NCI-H526 treated with DMSO at 0.1 percent for 48 hours (cell line): ENCODE results near the gene SLC39A11.
"Not testable (repeated sequence)": the region's sequence is repeated elsewhere in the genome, so short reads cannot be mapped to it uniquely, and the experiment has no call there.

Experiments
- DNase-seq: peaks from one replicate; lab custom pipeline; 2025; lab: John Stamatoyannopoulos, UW

SLC39A11 gene

GRCh38 chr17:72916991-72917390, 175.5 kb downstream of the SLC39A11 start:
- DNase-seq = no peak

GRCh38 chr17:72915625-72916081, 176.8 kb downstream of the SLC39A11 start:
- DNase-seq = no peak

GRCh38 chr17:72913142-72913682, 179.3 kb downstream of the SLC39A11 start:
- no peak for DNase-seq

- no peak for DNase-seq
Observed at GRCh38 chr17:72906306-72906705, 186.2 kb downstream of the SLC39A11 start.

GRCh38 chr17:72903522-72903921, 189.0 kb downstream of the SLC39A11 start:
- no peak for DNase-seq

GRCh38 chr17:72901657-72902056, 190.8 kb downstream of the SLC39A11 start:
- DNase-seq = no peak

- DNase-seq = no peak
Observed at GRCh38 chr17:72901083-72901482, 191.4 kb downstream of the SLC39A11 start.

- DNase-seq = no peak
Observed at GRCh38 chr17:72900654-72900971, 191.9 kb downstream of the SLC39A11 start.

- DNase-seq = no peak
Observed at GRCh38 chr17:72898725-72899124, 193.8 kb downstream of the SLC39A11 start.

- DNase-seq = not testable (repeated sequence)
Observed at GRCh38 chr17:72896288-72896687, 196.2 kb downstream of the SLC39A11 start.

- no peak for DNase-seq
Observed at GRCh38 chr17:72891627-72892026, 200.9 kb downstream of the SLC39A11 start.

- no peak for DNase-seq
Observed at GRCh38 chr17:72890711-72891110, 201.8 kb downstream of the SLC39A11 start.

- DNase-seq = no peak
Observed at GRCh38 chr17:72887917-72888316, 204.6 kb downstream of the SLC39A11 start.

GRCh38 chr17:72887322-72887721, 205.2 kb downstream of the SLC39A11 start:
- no peak for DNase-seq

GRCh38 chr17:72886622-72887021, 205.9 kb downstream of the SLC39A11 start:
- no peak for DNase-seq

- no peak for DNase-seq
Observed at GRCh38 chr17:72884066-72884465, 208.4 kb downstream of the SLC39A11 start.

- no peak for DNase-seq
Observed at GRCh38 chr17:72883351-72883750, 209.1 kb downstream of the SLC39A11 start.

GRCh38 chr17:72882426-72882825, 210.1 kb downstream of the SLC39A11 start:
- DNase-seq = no peak

- no peak for DNase-seq
Observed at GRCh38 chr17:72879877-72880276, 212.6 kb downstream of the SLC39A11 start.

- no peak for DNase-seq
Observed at GRCh38 chr17:72878975-72879660, 213.4 kb downstream of the SLC39A11 start.

GRCh38 chr17:72877348-72877747, 215.1 kb downstream of the SLC39A11 start:
- DNase-seq = no peak

GRCh38 chr17:72876413-72876812, 216.1 kb downstream of the SLC39A11 start:
- no peak for DNase-seq

GRCh38 chr17:72875361-72875760, 217.1 kb downstream of the SLC39A11 start:
- DNase-seq = no peak

GRCh38 chr17:72872396-72872795, 220.1 kb downstream of the SLC39A11 start:
- no peak for DNase-seq
